Sciatic nerve (tissue), 2 donors: ENCODE measurements around the gene NKIRAS2. TPM values are rescaled to one million over a fixed set of nuclear protein-coding genes. Genes with fewer than 3 reads are reported as not detected.

Source experiments
- ATAC-seq: fragments of 200-7000 bp; cut with Tn5 transposase; one replicate; pipeline ENCODE4 v1.9.1; 2020; ENCODE audit warnings: mild to moderate bottlenecking, moderate library complexity
- DNase-seq: peaks from one replicate; pipeline ENCODE4 v3.0.0-alpha.2; 2020; ENCODE audit warnings: low spot score
- intact Hi-C: fragments of 100-400 bp; cut with DNase I; formaldehyde crosslinking; loops from one replicate; pipeline ENCODE4 v1.14.2; 2022
- total RNA-seq: library from RNA; stranded (reverse); fragmentation: NEBNext Ultra II Directional; extraction: Animal tissue kit (Norgen Biotek cat#: 25700); gene quantifications from one replicate; pipeline ENCODE4 v1.2.1, GENCODE V29; 2021
- donor health status: DM: no; HTN: no; CAD: no.
- donor health status: DM: no; HTN: no; CAD: no.

NKIRAS2 gene
- total RNA-seq, 1 donor from 2014 or later, result 18.9 TPM

DNA sequence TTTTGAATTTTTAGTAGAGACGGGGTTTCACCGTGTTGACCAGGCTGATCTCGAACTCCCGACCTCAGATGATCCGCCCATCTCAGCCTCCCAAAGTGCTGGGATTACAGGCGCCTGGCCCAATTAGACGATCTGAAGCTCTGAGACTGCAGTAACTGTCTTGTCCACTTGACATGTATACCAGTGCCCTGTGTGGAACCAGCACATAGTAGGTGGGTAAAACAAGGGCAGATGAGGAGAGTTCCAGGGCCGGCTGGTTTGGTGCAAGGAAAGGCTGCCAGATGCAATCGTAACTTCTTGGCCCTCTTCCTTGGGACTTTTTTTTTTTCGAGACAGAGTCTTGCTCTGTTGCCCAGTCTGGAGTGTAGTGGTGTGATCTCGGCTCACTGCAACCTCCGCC lies 27.5 kb downstream of the NKIRAS2 start:
- no peak for ATAC-seq
- intact Hi-C loops, result no loop called here
- DNase-seq, result no peak

DNA sequence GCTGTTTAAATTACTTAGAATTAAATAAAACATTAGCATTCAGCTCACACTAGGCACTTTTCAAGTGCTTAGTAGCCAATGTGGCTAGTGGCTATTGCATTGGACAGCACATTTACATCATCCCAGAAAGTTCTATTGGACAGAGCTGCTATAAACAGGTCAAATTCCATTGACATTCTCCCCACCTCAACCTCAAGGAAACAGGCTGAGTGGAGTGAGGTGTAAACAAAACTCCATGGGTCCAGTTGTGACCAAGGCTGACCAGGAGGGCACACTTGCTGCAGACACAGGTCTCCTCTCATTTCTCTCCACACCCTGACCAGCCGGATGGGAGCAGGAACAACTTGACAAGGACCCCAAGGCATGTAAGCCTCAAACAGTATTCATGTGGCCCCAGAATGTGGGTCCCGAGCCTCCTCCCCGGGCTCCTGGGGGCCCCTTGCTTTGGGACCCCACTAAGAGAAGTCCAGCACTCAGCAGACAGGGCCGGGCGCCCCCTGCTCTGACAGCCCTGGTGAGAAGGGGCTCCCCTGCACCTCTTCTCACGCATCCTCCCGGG lies 30.0 kb downstream of the NKIRAS2 start:
- intact Hi-C loops, result no loop called here
- no peak for DNase-seq
- peak; percentile 20 for ATAC-seq

GRCh38 chr17:42050393-42051012 lies 30.6 kb downstream of the NKIRAS2 start, which contains the start of gene C17orf113:
Gene C17orf113, minus strand, starts transcription at chr17:42050601. Its CDS starts 7,225 bp downstream, at chr17:42043376.
- DNase-seq, result peak; percentile 73
- intact Hi-C loops, result no loop called here
- peak; percentile 71 for ATAC-seq

GRCh38 chr17:42051013-42051400 lies 31.1 kb downstream of the NKIRAS2 start:
- intact Hi-C loops, result no loop called here
- ATAC-seq, result no peak
- no peak for DNase-seq

- intact Hi-C loops, result no loop called here
- ATAC-seq (no peak), DNase-seq (no peak)
Measured at GRCh38 chr17:42051645-42052044, 31.8 kb downstream of the NKIRAS2 start.

- DNase-seq, result no peak
- no peak for ATAC-seq
- intact Hi-C loops, result no loop called here
Measured at GRCh38 chr17:42052346-42052877, 32.5 kb downstream of the NKIRAS2 start.

GRCh38 chr17:42053731-42054500 lies 34.0 kb downstream of the NKIRAS2 start:
- intact Hi-C loops, result no loop called here
- ATAC-seq (no peak), DNase-seq (no peak)

- ATAC-seq (no peak), DNase-seq (no peak)
- intact Hi-C loops, result no loop called here
Measured at GRCh38 chr17:42055027-42055426, 35.1 kb downstream of the NKIRAS2 start.

- DNase-seq (no peak), ATAC-seq (no peak)
- intact Hi-C loops, result no loop called here
Measured at GRCh38 chr17:42055496-42055895, 35.6 kb downstream of the NKIRAS2 start.

GRCh38 chr17:42056635-42057034 lies 36.7 kb downstream of the NKIRAS2 start:
- intact Hi-C loops, result no loop called here
- ATAC-seq (no peak), DNase-seq (no peak)

DNA sequence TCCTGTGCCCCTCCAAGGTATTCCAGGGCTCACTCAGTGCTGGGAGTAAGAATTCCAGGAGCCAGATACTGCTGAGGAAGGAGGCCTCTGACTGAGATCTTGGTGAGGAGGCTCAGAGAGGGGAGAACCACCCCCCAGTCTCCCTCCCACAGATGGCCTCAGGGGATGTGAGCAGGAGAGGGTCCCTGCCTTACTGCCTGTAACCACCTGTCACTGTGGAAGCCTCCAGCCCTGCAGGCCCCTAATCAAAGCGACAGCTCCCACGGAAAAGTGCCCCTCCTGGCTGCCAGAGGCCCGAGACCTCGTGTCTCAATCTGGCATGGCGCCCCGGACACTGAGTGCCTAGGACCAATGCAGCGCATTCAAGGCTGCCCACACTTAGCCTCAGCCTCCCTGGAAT lies 38.2 kb downstream of the NKIRAS2 start:
- intact Hi-C loops, result no loop called here

DNA sequence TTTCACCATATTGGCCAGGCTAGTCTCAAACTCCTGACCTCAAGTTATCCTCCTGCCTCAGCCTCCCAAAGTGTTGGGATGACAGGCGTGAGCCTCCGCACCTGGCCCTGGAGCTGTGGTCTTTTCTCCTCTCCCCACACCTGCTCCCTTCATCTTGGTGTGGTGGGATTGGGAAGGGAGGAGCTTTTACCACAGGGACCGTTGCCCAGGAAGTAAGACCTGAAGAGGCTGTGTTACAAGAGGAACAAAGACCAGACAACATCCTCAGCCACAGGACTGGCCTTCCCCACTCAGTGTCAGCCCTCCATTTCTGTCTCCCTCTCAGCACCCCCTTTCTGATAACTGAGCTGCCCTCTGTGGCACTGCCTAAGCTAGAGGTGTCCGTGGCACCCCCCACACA lies 39.9 kb downstream of the NKIRAS2 start:
- ATAC-seq (no peak), DNase-seq (no peak)
- intact Hi-C loops, result no loop called here

More for the DNA sequence above, 38.2 kb downstream of the NKIRAS2 start:
- no peak for DNase-seq
- no peak for ATAC-seq

- intact Hi-C loops, result no loop called here
- no peak for ATAC-seq
- DNase-seq, result no peak
Measured at GRCh38 chr17:42060231-42060630, 40.3 kb downstream of the NKIRAS2 start.

DNA sequence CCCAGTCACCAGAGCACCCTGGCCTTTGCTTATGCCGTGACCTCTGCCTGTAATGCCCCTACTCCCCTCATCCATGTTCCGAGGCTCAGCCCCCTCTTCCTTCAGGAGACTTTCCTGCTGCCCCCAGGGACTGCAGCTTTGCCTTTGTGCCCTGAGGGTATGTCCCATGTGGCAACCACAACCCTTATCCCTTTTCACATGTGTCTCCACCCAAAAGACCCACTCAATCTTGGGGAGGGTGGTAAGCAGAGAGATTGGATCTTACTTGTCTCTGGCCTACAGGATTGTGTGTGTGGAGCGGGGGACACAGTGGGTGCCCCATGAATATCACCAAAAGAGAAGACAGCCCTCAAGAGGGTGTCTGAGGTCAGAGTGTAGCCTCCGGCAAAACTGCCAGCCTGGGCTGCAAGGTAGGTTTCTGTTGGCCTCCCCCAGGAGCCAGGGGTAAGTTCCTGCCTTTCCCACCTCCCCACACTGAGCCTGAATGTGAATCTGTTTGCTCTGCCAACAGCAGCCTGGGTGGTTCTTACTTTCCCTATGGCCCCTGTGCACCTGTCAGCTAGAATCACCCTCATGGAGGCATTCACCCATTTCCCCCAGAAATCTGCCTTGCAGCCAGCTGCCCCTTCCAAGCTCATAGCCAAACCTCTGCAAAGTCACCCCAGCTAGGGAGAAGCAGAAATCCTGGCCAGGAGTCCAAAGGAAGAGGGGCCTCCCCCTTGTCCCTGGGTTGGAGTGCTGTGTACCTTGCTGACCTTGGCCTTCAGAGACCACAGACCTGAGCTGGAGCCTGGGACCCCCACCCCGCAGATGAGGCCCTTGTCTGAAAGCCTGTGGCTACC lies 42.0 kb downstream of the NKIRAS2 start:
- ATAC-seq (no peak), DNase-seq (no peak)
- intact Hi-C loops, result no loop called here

GRCh38 chr17:42062681-42063080 lies 42.8 kb downstream of the NKIRAS2 start:
- ATAC-seq, result no peak
- DNase-seq, result no peak
- intact Hi-C loops, result no loop called here

DNA sequence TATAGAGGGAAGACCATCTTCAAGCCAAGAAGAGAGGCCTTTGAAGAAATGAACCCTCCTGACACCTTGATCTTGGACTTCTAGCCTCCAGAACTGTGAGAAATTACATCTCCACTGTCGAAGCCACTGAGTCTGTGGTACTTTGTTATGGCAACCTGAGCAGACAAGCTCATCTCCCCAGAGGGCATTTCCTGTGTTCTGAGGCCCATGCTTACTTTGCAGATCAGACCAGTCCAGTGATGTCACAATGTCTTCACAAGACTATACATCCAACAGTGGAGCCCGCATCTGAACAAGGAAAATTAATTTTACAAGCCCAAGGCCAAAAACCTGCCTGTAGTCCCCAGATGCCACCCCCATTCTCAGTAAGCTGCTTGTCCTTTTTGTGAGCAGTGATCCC lies 45.3 kb downstream of the NKIRAS2 start:
- ATAC-seq (no peak), DNase-seq (no peak)
- intact Hi-C loops, result loop anchor here (5.0 kb wide), 1 partner anchor 47 kb away; the partner anchor contains the start of gene DHX58

- ATAC-seq, result peak; percentile 63
- peak; percentile 87 for DNase-seq
- intact Hi-C loops, result loop anchor here (5.0 kb wide), 1 partner anchor 45 kb away; the partner anchor contains the start of gene DHX58
Measured at GRCh38 chr17:42067371-42068091, 47.6 kb downstream of the NKIRAS2 start.

- no peak for ATAC-seq
Measured at GRCh38 chr17:42068979-42069378, 49.1 kb downstream of the NKIRAS2 start.

More at GRCh38 chr17:42068979-42069378, 49.1 kb downstream of the NKIRAS2 start:
- intact Hi-C loops, result loop anchor here (5.0 kb wide), 1 partner anchor 43 kb away; the partner anchor contains the start of gene DHX58
- no peak for DNase-seq
